Measurements from ENCODE around the gene GIGYF2.

DNA sequence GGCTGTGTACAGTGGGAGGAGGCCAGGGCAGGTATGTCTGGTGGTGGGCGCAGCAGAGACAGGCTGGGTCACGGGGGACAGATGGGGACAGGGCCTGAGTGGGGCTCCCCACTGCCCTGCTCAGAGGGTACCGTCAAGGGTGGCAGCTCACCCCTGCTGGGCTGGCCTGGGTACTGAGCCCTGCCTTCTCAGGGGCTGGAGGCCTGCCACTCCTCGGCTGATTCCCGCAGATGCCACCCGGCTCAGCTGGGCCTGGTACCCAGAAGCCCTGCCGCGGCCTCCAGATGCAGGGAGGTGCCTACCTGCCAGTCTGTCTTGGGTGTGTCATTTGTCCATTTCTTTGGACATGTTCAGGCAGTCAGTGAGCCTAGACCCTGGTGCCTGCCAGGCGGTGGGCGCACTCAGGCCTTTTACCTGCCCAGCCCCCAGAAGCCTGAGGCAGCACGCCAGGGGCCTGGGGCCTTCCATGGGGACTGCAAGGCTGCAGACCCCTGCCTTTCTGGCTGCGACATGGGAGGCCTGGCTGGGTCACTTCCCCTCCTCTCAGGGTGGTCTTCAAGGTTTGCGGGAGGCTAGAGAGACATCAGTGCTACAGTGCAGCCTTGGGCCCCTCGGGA lies 176.3 kb downstream of the GIGYF2 start:
- TF ChIP-seq, protein P1, sequence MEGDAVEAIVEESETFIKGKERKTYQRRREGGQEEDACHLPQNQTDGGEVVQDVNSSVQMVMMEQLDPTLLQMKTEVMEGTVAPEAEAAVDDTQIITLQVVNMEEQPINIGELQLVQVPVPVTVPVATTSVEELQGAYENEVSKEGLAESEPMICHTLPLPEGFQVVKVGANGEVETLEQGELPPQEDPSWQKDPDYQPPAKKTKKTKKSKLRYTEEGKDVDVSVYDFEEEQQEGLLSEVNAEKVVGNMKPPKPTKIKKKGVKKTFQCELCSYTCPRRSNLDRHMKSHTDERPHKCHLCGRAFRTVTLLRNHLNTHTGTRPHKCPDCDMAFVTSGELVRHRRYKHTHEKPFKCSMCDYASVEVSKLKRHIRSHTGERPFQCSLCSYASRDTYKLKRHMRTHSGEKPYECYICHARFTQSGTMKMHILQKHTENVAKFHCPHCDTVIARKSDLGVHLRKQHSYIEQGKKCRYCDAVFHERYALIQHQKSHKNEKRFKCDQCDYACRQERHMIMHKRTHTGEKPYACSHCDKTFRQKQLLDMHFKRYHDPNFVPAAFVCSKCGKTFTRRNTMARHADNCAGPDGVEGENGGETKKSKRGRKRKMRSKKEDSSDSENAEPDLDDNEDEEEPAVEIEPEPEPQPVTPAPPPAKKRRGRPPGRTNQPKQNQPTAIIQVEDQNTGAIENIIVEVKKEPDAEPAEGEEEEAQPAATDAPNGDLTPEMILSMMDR (IDR thresholded peaks at IDR 0.05) = no peak
- TF ChIP-seq EP300 (IDR thresholded peaks at IDR 0.05) (no peak), POLR2A (IDR thresholded peaks at IDR 0.05) (no peak)
